ENCODE data around the gene GNAS-AS1. TPM values are rescaled to one million over a fixed set of nuclear protein-coding genes. Genes with fewer than 3 reads are reported as not detected.

GNAS-AS1 gene
- total RNA-seq, 1 donor from 2014 or later = 1.1 TPM

- Histone ChIP-seq H3K4me3 (no peak overlapping the region), H3K9me3 (no peaks in the 10 kb centered on the region), H3K36me3 (no peaks in the 10 kb centered on the region), H3K4me1 (no peaks in the 10 kb centered on the region), H3K27me3 (no peaks in the 10 kb centered on the region), H3K27ac (no peak overlapping the region)
- ATAC-seq (no peak), DNase-seq (no peak)
- intact Hi-C loops (cut with DNase I) = loop anchor here (10.0 kb wide), 1 partner anchor 337 kb away; no protein-coding TSS in a partner anchor
- TF ChIP-seq CTCF (IDR thresholded peaks at IDR 0.05) = no peak
Measured at GRCh38 chr20:58877976-58878360, 27.3 kb upstream of the GNAS-AS1 start.

- no peaks in the 10 kb centered on the region for H3K9me3 ChIP-seq
- DNase-seq (no peak), ATAC-seq (no peak)
- intact Hi-C loops (cut with DNase I) = loop anchor here (10.0 kb wide), 1 partner anchor 337 kb away; no protein-coding TSS in a partner anchor
- H3K4me3 ChIP-seq = no peak overlapping the region
- H3K36me3 ChIP-seq = no peaks in the 10 kb centered on the region
- H3K27me3 ChIP-seq = no peaks in the 10 kb centered on the region
- H3K27ac ChIP-seq = no peak overlapping the region
- no peak for TF ChIP-seq CTCF (IDR thresholded peaks at IDR 0.05)
- H3K4me1 ChIP-seq = no peaks in the 10 kb centered on the region
Measured at GRCh38 chr20:58877050-58877975, 26.6 kb upstream of the GNAS-AS1 start.

- no peaks in the 10 kb centered on the region for H3K9me3 ChIP-seq
- TF ChIP-seq CTCF (IDR thresholded peaks at IDR 0.05) = no peak
- ATAC-seq (no peak), DNase-seq (no peak)
- H3K27me3 ChIP-seq = no peaks in the 10 kb centered on the region
- H3K27ac ChIP-seq = no peak overlapping the region
- H3K36me3 ChIP-seq = no peaks in the 10 kb centered on the region
- intact Hi-C loops (cut with DNase I) = loop anchor here (10.0 kb wide), 1 partner anchor 338 kb away; no protein-coding TSS in a partner anchor
- no peaks in the 10 kb centered on the region for H3K4me1 ChIP-seq
- H3K4me3 ChIP-seq = no peak overlapping the region
Measured at GRCh38 chr20:58876437-58876836, 25.7 kb upstream of the GNAS-AS1 start.

GRCh38 chr20:58875541-58876134, 24.9 kb upstream of the GNAS-AS1 start:
- intact Hi-C loops (cut with DNase I) = loop anchor here (10.0 kb wide), 1 partner anchor 339 kb away; no protein-coding TSS in a partner anchor
- no peak overlapping the region for H3K27ac ChIP-seq
- no peaks in the 10 kb centered on the region for H3K9me3 ChIP-seq
- no peak for TF ChIP-seq CTCF (IDR thresholded peaks at IDR 0.05)
- no peaks in the 10 kb centered on the region for H3K27me3 ChIP-seq
- ATAC-seq = no peak
- no peak for DNase-seq
- no peaks in the 10 kb centered on the region for H3K4me1 ChIP-seq
- no peak overlapping the region for H3K4me3 ChIP-seq
- H3K36me3 ChIP-seq = no peaks in the 10 kb centered on the region

GRCh38 chr20:58875111-58875510, 24.4 kb upstream of the GNAS-AS1 start:
- no peaks in the 10 kb centered on the region for H3K27me3 ChIP-seq
- no peaks in the 10 kb centered on the region for H3K36me3 ChIP-seq
- H3K9me3 ChIP-seq = no peaks in the 10 kb centered on the region
- no peak overlapping the region for H3K4me3 ChIP-seq
- ATAC-seq (no peak), DNase-seq (no peak)
- TF ChIP-seq CTCF (IDR thresholded peaks at IDR 0.05) = no peak
- intact Hi-C loops (cut with DNase I) = loop anchor here (10.0 kb wide), 1 partner anchor 340 kb away; no protein-coding TSS in a partner anchor
- no peak overlapping the region for H3K27ac ChIP-seq
- no peaks in the 10 kb centered on the region for H3K4me1 ChIP-seq
